ENCODE results near the gene TOMM5. TPM values are rescaled to one million over a fixed set of nuclear protein-coding genes. Genes with fewer than 3 reads are reported as not detected.

The TOMM5 gene
- total RNA-seq, 1 donor from 2014 or later: 77.8 TPM

- H3K9me3 Mint-ChIP-seq: peaks cover 18% of the 10 kb centered on the region
- H3K27ac Mint-ChIP-seq: peak overlapping the region; percentile 67
- ChIA-PET POLR2A (interaction anchor here (0.7 kb wide), 2 partner anchors 16 to 138 kb away, joined by 3 to 4 read pairs; no protein-coding TSS in a partner anchor), CTCF (no interaction called here)
- H3K4me3 Mint-ChIP-seq: peak overlapping the region; percentile 70
- H3K27me3 Mint-ChIP-seq: no peaks in the 10 kb centered on the region
- H3K4me1 Mint-ChIP-seq: peaks cover 70% of the 10 kb centered on the region
- TF ChIP-seq CTCF (IDR thresholded peaks at IDR 0.05): no peak
- ATAC-seq (ENCODE audit: low read depth): peak; percentile 30
- intact Hi-C loops (cut with micrococcal nuclease): no loop called here
- H3K36me3 Mint-ChIP-seq (ENCODE audit: low read depth): peaks cover 44% of the 10 kb centered on the region
- DNase-seq: no peak
These were observed 30.7 kb downstream of the TOMM5 start for GRCh38 chr9:37561682-37562081.

- DNase-seq (no peak), ATAC-seq (ENCODE audit: low read depth) (peak; percentile 46)
- ChIA-PET POLR2A (interaction anchor here (0.6 to 1.0 kb wide), 3 partner anchors 16 to 32 kb away, joined by 3 to 5 read pairs (median 4); partner anchors contain the start of genes FBXO10 and TOMM5), CTCF (no interaction called here)
- Mint-ChIP-seq H3K4me1 (peaks cover 53% of the 10 kb centered on the region), H3K27me3 (no peaks in the 10 kb centered on the region), H3K27ac (peak overlapping the region; percentile 35), H3K9me3 (peaks cover 14% of the 10 kb centered on the region), H3K36me3 (ENCODE audit: low read depth) (peaks cover 39% of the 10 kb centered on the region), H3K4me3 (peak overlapping the region; percentile 44)
- intact Hi-C loops (cut with micrococcal nuclease): no loop called here
- TF ChIP-seq CTCF (IDR thresholded peaks at IDR 0.05): no peak
These were observed 32.4 kb downstream of the TOMM5 start for GRCh38 chr9:37559855-37560592.

GRCh38 chr9:37559125-37559524 is 33.3 kb downstream of the TOMM5 start:
- intact Hi-C loops (cut with micrococcal nuclease): no loop called here
- Mint-ChIP-seq H3K4me1 (peaks cover 47% of the 10 kb centered on the region), H3K27ac (no peak overlapping the region), H3K9me3 (peaks cover 10% of the 10 kb centered on the region), H3K36me3 (ENCODE audit: low read depth) (peaks cover 32% of the 10 kb centered on the region), H3K4me3 (no peak overlapping the region), H3K27me3 (no peaks in the 10 kb centered on the region)
- DNase-seq (no peak), ATAC-seq (ENCODE audit: low read depth) (no peak)
- ChIA-PET POLR2A (interaction anchor here (1.2 kb wide), 1 partner anchor 9 kb away, joined by 4 read pairs; no protein-coding TSS in a partner anchor), CTCF (no interaction called here)
- no peak for TF ChIP-seq CTCF (IDR thresholded peaks at IDR 0.05)

- POLR2A ChIA-PET: no interaction called here
These were observed 36.6 kb downstream of the TOMM5 start for GRCh38 chr9:37555786-37556185.

More at GRCh38 chr9:37555786-37556185, 36.6 kb downstream of the TOMM5 start:
- H3K4me1 Mint-ChIP-seq: peaks cover 24% of the 10 kb centered on the region
- H3K4me3 Mint-ChIP-seq: no peak overlapping the region
- CTCF ChIA-PET: no interaction called here
- no peak overlapping the region for H3K27ac Mint-ChIP-seq
- H3K27me3 Mint-ChIP-seq: no peaks in the 10 kb centered on the region
- no peak for TF ChIP-seq CTCF (IDR thresholded peaks at IDR 0.05)
- intact Hi-C loops (cut with micrococcal nuclease): no loop called here
- no peak for ATAC-seq (ENCODE audit: low read depth)
- no peaks in the 10 kb centered on the region for H3K9me3 Mint-ChIP-seq
- DNase-seq: no peak
- H3K36me3 Mint-ChIP-seq (ENCODE audit: low read depth): peaks cover 21% of the 10 kb centered on the region
